NCI-H748 (cell line): ENCODE data around the gene SFXN5.
A peak's percentile ranks its signal among the peaks of the same experiment; 100 is the strongest.

ENCODE experiments used
- DNase-seq: peaks from one replicate; lab custom pipeline; 2025; ENCODE audit not compliant: unreplicated experiment; lab: John Stamatoyannopoulos, UW

The SFXN5 gene

DNA sequence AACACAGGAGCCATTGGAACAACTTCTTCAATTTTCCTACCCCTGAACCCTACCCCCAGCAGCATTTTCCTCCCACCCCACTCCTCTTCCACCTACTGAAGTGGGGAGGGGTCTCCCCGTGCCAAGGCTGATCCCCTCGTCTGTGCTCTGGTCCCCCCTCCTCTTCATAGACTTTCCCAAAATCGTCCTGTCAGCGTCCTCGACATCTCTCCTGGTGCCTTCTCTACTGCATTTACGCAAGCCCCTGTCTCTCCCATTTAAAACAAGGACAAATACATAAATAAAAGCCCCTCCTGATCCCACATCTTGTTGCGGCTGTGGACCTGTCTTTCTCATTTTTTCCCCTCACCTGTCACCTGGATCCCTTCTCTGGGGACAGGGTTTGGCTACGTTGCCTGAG lies 112.0 kb downstream of the SFXN5 start:
- no peak for DNase-seq

DNA sequence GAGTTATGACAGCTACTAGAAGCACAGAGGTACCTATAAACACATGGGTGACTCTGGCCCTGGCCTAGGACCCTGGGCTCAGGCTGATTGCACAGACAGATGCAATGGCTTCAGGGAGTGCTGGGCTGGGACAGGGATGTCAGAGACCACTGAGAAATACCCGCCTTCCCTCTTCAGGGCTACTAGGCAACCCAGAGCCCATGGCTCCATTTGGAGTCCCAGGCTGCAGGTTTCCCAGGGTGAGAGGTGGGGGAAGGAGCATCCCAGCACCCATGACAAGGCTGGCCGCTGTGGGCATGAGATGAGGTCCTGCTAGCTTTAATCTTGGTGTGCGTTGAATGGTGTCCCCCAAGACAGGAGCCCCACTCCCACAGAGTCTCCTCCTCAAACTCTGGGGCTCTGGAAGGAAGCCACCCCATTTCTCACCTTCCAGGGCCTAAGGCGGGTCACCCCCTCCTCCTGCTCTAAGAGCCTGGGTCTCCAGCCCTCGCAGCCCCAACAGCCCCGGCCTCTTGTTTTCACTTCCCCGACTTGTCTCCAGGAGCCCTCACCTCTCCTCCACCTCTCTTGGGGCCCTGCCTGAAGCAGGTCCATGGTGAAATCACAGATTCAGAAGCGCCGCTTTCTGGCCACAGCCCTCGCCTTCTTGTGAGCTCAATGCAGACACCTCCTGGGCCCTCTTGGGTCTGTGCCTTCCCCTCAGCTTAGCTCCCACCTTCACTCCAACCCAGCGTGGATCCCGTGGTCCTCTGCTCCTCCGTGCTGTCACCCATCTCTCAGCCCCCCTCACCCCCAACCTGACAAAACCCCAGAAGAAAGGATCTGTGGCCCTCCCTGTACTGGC lies 112.7 kb downstream of the SFXN5 start:
- no peak for DNase-seq

DNA sequence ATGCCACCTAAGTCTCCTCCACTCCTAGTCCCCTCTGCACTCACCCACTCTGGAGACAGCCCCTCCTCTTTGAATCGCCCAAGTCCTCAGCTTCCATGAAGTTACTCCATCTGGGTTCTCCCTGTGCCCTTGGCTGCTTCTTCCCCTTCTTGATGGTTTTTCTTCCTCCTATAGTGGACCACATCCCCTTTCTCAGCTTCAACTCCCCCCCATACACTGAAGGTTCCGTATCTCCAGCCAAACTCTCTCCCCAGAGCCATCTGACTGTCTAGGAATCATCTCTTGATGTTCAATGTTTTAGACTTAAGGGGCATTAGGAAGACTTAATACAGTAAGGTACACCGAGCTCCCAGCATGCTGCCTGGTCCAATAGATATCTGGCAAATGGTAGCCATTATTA lies 114.6 kb downstream of the SFXN5 start:
- DNase-seq = no peak

- DNase-seq = no peak
Observed at GRCh38 chr2:72956050-72956395, 115.5 kb downstream of the SFXN5 start.

GRCh38 chr2:72955228-72956049 lies 116.1 kb downstream of the SFXN5 start:
- DNase-seq = peak; percentile 11

- no peak for DNase-seq
Observed at GRCh38 chr2:72954376-72955227, 116.9 kb downstream of the SFXN5 start.

- DNase-seq = no peak
Observed at GRCh38 chr2:72953976-72954375, 117.5 kb downstream of the SFXN5 start.

- DNase-seq = no peak
Observed at GRCh38 chr2:72953528-72953927, 118.0 kb downstream of the SFXN5 start.

- DNase-seq = no peak
Observed at GRCh38 chr2:72952961-72953360, 118.6 kb downstream of the SFXN5 start.

DNA sequence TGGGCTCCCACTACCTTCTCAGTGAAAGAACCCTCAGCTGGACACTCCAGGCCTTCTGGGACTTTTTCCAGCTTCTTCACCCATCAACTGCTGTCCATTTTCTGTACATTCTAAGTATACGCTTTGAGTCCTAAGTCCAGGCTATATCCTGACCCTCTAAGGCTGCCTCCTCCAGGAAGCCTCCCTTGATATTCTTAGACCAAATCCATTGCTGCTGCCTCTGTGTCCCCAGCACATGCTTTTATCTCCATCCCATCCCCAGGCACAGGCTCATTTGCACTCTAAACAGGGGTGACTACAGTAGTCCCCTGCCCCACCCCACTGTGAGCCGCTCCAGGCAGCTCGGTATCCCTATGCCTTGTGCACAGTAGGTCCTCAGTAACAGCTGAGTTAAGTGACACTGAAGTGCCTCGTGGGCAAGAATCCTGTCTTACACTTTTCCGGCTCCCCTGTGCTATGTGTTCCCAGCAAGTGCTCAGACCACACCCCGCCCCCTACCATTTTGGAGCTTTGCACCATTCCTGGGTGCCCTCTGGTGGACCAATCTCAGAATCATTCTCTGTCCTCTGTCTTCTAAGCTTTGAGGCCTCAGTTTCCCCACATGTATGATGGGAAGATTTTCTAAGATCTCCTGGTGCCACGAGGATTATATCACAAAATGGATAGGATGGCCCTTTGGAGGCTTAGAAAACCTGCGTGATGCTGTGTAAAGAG lies 119.2 kb downstream of the SFXN5 start:
- DNase-seq = no peak

GRCh38 chr2:72951303-72952095 lies 120.0 kb downstream of the SFXN5 start:
- no peak for DNase-seq

DNA sequence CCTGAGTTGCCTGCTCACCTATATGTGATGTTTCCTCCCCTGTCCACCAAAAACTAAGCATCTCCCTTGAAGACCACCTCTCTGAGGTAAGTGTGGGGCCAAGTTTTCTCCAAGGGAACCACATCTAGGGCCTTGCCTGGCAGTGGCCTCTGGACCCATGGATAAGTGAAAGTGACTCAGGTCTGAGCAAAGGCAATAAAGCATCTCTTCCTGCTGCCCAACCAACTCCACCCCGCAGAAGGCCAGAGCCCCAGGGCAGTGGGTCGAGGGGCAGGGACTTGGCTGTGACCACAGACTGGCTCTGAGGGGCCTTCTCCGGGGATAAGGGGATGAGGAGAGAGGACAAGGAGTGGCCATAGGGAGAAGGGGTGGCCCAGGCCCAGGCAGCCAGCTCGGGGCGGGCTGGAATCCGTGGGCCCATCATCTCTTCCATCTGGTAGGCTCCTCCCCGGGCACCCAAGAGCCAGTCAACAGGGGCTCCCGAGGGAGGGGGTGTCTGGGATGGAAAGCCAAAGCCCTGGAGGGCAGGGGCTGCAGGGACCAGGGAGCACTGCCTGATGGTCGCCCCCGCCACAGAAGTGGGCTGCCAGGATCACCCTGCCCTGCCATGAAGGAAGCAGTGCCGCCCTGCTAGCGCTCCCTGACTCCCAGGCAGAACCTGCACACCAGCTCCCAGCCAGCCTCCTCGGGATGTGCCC lies 120.8 kb downstream of the SFXN5 start:
- DNase-seq = no peak

GRCh38 chr2:72949642-72950041 lies 121.9 kb downstream of the SFXN5 start:
- DNase-seq = no peak

DNA sequence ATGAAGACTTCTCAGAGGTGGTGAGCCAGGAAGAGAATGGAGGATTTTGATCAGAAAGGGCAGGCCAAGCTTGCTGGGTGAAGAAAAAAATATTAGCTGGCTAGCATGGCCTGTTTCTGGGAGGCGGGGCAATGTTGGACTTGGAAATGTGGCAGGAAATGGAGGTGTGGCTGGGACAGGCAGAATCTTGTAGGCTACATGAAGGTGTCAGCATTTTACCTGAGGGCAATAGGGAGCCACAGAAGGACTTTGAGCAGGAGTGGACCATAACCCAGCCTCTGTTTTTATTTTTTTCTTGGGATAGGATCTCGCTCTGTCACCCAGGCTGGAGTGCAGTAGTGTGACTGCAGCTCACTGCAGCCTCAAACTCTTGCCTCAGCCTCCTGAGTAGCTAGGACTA lies 122.5 kb downstream of the SFXN5 start:
- no peak for DNase-seq

DNA sequence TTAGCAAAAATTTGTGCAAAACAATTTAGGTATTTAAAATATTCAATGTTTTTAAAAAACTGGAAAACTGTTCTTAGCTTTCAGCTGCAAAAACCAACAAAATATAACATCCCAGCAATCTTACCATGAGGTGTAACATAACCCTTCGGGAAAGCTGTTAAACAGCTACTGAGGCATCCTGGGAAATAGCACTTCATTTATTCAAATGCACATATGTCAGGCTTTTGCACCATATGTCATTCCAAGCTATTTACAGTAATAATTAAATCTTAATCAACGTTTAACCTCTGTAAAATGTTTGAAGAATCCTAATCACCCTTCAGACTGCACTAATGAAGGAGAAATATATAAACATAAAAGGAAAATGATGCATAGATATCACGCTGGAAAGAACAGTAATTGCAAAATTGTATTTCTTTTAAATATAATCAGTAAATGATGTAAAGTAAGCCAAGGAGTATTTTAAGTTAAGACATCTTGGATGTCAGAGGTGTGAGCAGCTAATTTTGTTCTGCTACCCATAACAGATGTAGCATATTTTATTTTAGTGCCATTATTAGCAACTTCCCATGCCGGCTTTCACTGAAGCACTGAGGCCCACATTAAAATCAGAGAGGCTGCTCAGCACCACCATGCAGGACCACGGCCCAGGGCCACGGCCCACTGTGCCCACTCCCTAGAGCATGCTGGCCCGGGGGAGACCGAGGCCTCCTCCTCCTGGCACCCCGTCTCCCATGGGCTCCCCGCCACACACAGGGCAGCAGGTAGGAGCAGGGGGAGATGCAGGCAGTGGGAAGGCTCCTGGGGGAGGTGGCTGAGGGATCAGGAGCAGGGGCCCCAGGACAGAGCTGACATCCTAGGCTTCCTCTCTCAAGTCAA lies 123.3 kb downstream of the SFXN5 start:
- DNase-seq = no peak

DNA sequence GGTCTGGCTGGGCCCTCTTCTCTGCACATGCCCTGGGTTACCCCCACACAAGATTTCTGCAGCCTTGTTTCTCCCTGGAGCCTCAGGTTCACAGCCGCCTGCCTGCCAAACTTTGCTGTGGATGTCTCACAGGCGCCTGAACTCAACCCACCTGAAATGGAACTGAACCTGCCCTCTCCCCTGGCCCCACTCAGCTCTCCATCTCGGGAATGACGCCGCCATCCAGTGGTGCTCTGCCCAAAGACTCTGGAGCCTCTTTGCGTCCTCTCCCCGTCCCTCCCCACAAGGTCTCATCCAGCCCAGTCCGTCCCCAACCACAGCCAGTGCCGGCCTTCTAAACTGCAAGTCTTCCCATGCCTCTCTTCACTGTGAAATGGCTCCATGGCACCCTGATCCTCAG lies 125.0 kb downstream of the SFXN5 start:
- DNase-seq = no peak

- DNase-seq = no peak
Observed at GRCh38 chr2:72945450-72946019, 126.0 kb downstream of the SFXN5 start.

- no peak for DNase-seq
Observed at GRCh38 chr2:72944804-72945449, 126.6 kb downstream of the SFXN5 start.
